GM18861 (cell line): Measurements from ENCODE around the gene CFL1.
A peak's percentile ranks its signal among the peaks of the same experiment; 100 is the strongest.
"Not testable (repeated sequence)": the region's sequence is repeated elsewhere in the genome, so short reads cannot be mapped to it uniquely, and the experiment has no call there.

Experiments
- ATAC-seq: cut with Tn5 transposase; IDR thresholded peaks from one replicate; pipeline ENCODE4 v1.9.1; 2021; ENCODE audit not compliant: unreplicated experiment

CFL1 gene

GRCh38 chr11:65844231-65844872, 13.6 kb downstream of the CFL1 start:
- ATAC-seq, result no peak

- no peak for ATAC-seq
Observed at GRCh38 chr11:65843811-65844210, 14.2 kb downstream of the CFL1 start.

DNA sequence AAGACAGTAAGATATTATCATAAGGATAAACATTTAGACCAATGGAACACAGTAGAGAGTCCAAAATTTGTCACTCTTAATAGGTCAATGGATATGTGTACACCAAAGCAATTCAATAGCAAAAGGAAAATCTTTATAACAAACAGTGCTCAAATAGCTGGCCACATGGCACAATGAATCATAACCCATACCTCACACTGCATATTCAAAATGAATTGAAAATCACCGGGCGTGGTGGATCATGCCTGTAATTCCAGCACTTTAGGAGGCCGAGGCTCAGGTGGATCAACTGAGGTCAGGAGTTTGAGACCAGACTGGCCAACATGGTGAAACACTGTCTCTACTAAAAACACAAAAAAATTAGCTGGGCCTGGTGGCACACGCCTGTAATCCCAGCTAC, 15.8 kb downstream of the CFL1 start:
- no peak for ATAC-seq

DNA sequence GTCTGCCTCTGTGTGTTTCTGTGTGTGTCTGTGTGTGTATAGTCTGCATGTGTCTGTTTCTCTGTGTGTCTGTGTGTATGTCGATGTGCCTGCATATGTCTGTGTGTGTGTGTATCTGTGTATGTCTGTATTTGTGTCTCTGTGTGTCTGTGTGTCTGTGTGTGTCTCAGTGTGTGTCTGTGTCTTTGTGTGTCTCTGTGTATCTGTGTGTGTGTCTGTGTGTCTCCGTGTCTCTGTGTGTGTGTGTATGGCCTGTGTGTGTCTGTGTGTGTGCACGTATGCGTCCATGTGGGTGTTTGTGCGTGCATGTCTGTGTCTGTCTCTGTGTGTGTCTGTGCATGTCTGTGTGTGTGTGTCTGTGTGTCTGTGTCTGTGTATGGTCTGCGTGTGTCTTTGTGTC, 23.8 kb downstream of the CFL1 start:
- ATAC-seq, result no peak

- ATAC-seq, result peak; percentile 90
Observed at GRCh38 chr11:65833297-65834030, 24.5 kb downstream of the CFL1 start, which contains the start of gene SNX32. TSS of gene SNX32 (plus strand) at chr11:65833963. CDS start at chr11:65834066, 103 bp downstream.

DNA sequence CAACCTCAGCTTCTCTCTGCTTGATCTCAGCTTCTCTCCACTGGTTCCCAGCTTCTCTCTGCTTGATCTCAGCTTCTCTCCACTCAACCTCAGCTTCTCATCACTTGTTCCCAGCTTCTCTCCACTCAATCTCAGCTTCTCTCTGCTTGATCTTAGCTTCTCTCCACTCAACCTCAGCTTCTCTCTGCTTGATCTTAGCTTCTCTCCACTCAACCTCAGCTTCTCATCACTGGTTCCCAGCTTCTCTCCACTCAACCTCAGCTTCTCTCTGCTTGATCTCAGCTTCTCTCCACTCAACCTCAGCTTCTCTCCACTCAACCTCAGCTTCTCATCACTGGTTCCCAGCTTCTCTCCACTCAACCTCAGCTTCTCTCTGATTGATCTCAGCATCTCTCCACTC, 25.7 kb downstream of the CFL1 start:
- not testable (repeated sequence) for ATAC-seq

- no peak for ATAC-seq
Observed at GRCh38 chr11:65829459-65829858, 28.5 kb downstream of the CFL1 start.

- ATAC-seq, result no peak
Observed at GRCh38 chr11:65826984-65827735, 30.8 kb downstream of the CFL1 start.

GRCh38 chr11:65822776-65823528, 35.0 kb downstream of the CFL1 start:
- ATAC-seq, result no peak

DNA sequence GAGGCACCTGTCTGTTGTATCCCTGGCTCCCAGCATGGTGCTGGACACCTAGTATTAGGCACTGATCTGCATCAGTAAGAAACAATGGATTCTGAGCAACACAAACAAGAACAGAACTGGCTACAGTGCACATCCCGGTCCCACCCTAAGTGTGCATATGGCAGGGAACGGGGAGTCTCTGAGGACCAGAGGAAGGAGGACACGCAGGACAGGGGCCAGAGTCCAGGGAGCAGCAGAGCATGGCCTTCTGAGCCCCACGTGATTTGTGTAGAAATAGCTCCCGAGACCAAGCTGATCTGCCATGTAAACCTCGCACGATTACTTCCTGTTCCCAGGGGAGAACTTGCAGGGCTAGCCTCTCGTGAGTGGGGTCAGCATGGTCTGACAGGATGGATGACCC, 36.9 kb downstream of the CFL1 start:
- ATAC-seq, result no peak

DNA sequence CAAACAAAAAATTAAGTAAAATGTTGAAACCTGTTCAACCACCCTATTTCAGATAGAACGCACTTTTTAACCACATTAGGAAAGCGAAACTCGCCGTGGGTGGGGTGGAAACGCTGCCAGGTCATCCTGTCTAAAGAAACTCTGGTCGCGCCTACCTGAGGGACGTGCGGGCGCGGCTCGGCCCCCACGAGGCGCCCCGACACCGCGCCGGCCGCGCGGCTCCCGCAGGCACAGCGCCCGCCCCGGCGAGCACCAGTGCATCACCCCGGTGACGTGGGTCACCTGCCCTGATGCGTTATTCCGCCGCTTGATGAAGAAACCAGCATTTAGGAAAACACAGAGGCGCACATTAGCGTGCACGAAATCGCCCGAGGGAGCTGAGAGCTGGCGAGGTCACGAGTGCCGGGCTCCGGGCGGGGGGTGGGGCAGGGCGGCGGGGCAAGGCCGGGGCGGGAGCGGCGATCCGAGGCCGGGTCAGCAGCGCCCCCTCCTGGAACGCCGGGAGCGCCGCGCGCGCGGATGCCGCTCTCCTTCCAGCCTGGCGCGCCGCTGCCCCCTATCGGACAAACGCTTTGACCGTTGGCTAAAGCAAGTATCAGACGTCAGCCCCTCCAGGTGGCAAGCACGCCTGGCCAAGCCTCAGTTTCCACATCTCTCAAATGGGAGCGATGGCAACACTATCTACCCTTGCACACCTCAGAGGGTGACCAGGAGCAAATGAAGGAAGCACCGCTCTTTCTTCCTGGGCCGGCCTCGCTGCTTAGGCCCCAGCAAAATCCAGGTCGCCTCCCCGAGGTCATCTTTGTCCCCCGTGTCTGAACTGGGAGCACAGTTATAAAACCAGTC, 39.9 kb downstream of the CFL1 start:
- peak; percentile 65 for ATAC-seq

DNA sequence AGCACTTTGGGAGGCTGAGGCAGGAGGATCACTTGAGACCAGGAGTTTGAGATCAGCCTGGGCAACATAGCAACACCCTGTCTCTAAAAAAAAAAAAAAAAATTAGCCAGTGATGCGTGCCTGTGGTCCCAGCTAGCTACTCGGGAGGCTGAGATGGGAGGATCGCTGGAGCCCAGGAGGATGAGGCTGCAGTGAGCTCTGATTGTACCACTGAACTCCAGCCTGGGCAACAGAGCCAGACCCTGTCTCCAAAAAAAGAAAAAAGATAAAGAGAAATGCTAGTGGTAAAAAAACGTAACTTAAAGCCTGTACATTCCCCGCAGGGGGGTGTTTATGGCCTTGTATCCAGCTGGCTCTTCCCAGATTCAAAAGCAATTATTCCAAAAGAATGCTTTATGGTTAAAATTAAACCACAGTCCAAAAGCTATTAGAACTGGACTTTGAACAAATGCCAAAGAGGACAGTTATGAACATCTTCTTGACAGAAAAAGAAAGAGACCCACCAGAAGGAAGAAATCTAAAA, 40.6 kb downstream of the CFL1 start:
- ATAC-seq, result no peak

DNA sequence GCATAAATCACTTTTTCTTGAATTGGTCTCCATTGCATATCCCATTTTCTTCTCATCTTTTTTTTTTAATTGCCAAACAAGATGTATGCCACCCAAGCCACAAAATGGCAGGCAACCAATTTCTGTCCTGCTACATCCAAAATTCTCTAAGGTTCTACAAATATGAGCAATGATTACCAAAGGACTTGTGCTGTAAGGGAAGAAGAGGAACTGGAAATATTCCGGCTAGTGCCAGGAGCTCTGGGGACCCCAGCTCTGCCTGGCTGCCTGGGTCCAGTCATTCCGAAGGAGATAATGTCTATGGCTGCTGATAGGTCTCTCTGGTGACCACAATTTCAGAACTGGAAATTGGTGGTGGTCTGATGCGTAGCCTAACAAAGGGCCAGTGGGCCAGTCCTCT, 41.3 kb downstream of the CFL1 start:
- ATAC-seq, result no peak

GRCh38 chr11:65814986-65815565, 42.9 kb downstream of the CFL1 start:
- ATAC-seq, result no peak

GRCh38 chr11:65814131-65814985, 43.6 kb downstream of the CFL1 start:
- no peak for ATAC-seq

DNA sequence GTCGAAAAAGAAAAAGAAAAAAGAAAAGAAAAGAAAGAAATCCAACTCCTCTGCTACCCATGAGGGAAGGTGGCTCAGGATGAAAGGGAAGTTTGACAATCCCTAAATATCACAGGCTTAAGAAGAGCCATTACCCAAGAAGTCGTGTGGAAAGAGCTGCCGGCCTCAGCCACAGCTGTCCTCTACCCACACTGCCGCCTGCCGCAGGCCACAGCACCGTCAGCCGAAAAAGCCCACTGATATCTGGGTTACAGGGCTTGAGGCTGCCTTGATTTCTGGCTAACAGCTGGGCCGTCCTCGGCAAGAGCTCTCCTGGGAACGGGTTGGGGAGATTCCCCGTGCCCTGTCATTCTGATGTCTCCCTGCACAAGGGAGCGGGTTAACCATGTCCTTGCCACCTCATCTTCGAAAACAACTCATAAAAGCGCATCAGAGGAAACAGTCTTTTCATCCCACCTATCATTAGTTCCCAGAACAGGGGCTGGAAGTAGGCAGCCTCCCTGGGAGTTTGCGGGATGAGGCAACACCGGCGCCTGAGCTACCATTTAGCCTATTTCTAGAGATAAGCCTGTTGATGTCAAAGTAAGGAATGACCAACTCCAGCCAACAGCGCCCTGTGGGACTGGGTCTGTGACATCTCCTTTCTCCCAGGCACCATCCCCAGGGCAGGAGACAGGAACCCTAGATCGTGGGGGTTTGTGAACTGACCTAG, 46.1 kb downstream of the CFL1 start:
- no peak for ATAC-seq

DNA sequence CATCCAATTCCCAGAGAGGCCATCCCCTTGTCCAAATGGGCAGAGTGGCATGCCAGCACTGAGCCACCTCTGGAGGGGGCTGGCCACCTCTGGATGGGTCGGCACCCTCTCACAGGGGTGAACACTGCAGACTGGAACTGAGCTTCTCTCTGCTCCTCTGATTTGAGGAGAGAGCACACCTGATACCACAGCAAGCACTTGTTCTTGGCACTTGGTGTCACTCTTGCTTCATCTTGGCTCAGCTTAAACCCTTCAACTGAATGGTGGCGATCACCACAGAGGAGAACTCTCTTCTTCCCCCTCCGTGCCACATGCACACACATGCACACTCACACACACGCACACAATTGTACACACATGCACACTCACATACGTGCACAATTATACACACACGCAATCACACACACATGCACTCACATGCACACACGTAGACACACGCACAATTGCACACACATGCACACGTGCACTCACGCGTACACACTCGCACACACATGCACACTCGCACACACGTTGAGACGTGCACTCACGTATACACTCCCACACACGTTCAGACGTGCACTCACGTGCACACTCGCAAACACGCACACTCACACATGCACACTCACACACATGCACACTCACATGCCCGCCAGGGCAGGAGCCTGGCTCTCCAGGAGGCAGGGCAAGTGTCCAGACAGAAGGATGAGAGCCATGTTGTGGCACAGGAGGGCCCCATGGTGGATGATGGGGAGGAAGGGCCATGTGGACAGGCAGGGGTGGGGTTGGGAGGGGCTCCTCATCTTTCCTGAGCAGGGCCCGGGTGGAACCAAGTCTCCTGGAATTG, 47.7 kb downstream of the CFL1 start:
- ATAC-seq, result no peak
